ENCODE results near the gene ADAM15. TPM values are rescaled to one million over a fixed set of nuclear protein-coding genes. Genes with fewer than 3 reads are reported as not detected.

Gene ADAM15
- total RNA-seq, 1 donor from 2014 or later: 13.3 TPM

DNA sequence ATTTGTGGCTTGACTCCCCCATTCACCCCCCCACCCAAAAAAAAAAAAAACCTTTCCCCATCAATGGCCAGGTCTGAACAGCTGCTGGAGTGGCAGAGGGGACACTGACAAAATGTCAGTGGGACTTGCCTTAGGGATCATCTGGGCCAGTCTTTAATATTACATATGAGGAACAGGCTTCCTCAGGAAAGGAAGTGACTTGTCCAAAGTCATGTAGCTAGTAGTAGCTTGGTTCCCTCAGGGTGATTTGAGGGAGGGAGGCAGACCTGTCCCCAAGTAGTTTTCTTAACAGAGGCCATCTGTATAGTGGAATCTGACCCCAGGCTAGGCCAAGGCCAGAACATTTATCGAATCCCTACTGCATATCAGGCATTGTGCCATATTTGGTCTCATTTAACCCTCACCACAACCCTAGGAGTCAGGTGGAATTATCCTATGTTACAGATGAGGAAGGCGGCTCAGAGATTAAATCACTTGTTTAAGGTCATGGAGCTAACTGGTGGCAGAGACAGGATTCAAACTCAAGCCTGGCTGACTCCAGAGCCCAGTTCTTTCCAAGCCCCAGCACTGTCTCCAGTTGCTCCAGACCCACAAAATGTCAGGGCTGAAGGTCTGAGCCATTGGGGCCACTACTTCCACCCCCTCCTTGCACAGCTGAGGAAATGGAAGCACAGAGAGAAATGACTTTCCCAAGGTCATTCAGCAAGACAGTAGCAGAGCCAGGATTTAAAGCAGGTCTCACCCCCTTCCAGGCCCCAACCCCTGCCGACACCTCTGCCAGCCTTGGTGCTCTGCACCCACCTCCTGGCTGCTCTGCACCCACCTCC is 38.1 kb upstream of the ADAM15 start:
- DNase-seq: no peak

DNA sequence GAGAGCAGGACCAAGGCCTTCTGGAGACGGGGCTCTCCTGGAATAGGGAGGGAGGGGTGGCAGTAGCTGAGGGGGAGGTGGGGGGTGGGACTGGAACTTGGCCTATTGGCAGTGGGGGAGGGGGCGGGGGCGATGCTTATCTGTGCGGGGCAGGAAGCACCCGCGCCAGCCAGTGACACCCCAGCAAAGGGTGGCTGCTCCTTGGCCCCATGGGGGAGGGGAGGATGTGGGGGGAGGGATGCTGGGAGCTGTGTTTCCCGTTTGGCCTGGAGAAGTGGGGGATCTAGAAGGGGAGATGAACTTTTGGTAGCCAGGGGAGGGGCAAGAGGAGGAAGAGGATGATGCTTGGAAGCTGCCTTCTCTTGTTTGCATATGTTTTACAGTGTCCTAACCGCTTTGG is 37.5 kb upstream of the ADAM15 start:
- DNase-seq: no peak

DNA sequence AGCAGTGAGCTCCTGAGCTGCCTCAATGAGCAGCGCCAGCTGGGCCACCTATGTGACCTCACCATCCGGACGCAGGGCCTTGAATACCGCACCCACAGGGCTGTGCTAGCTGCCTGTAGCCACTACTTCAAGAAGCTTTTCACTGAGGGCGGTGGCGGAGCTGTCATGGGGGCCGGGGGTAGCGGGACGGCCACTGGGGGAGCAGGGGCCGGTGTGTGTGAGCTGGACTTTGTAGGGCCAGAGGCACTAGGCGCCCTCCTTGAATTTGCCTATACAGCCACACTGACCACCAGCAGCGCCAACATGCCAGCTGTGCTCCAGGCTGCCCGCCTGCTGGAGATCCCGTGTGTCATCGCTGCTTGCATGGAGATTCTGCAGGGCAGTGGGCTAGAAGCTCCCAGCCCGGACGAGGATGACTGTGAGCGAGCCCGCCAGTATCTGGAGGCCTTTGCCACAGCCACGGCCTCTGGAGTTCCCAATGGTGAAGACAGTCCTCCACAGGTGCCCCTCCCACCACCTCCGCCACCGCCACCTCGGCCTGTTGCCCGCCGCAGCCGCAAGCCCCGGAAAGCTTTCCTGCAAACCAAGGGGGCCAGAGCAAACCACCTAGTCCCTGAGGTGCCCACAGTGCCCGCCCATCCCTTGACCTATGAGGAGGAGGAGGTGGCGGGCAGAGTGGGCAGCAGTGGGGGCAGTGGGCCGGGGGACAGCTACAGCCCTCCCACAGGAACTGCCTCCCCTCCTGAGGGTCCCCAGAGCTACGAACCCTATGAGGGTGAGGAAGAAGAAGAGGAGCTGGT is 36.2 kb upstream of the ADAM15 start:
- DNase-seq: no peak

DNA sequence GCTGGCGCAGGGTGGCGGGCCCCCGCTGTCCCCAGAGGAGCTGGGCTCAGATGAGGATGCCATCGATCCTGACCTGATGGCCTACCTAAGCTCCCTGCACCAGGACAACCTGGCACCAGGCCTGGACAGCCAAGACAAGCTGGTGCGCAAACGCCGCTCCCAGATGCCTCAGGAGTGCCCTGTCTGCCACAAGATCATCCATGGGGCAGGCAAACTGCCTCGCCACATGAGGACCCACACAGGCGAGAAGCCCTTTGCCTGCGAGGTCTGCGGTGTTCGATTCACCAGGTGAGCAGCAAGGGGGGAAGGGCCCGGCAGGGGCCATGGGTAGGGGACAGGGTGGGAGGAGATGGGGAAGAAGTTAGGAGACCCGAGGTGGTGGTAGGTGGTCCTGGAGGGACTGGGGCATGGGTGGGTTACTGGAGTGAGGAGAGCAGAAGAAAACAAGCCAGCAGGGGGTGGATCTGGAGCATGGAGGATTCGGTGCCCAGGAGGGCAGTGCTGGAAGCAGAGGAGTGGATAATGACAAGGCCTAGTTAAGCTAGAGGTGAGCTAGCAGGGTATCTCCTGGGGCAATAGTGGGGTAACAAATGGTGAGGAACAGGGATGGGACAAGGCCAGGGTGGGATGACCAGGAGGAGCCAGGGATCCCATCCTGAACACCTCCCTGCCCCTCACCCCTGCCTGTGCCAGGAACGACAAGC is 35.4 kb upstream of the ADAM15 start:
- DNase-seq: no peak

DNA sequence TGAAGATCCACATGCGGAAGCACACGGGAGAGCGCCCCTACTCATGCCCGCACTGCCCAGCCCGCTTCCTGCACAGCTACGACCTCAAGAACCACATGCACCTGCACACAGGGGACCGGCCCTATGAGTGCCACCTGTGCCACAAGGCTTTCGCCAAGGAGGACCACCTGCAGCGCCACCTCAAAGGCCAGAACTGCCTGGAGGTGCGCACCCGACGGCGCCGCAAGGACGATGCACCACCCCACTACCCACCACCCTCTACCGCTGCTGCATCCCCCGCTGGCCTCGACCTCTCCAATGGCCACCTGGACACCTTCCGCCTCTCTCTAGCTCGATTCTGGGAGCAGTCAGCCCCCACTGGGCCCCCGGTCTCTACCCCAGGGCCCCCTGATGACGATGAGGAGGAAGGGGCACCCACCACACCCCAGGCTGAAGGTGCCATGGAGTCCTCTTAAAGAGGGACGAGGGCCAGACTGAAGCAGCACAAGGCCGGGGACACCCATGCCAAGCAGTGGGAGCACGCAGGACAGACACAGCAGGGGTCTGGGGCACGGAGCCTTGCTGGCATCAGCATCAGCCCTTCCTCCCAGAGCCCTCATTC is 34.8 kb upstream of the ADAM15 start:
- DNase-seq: no peak

DNA sequence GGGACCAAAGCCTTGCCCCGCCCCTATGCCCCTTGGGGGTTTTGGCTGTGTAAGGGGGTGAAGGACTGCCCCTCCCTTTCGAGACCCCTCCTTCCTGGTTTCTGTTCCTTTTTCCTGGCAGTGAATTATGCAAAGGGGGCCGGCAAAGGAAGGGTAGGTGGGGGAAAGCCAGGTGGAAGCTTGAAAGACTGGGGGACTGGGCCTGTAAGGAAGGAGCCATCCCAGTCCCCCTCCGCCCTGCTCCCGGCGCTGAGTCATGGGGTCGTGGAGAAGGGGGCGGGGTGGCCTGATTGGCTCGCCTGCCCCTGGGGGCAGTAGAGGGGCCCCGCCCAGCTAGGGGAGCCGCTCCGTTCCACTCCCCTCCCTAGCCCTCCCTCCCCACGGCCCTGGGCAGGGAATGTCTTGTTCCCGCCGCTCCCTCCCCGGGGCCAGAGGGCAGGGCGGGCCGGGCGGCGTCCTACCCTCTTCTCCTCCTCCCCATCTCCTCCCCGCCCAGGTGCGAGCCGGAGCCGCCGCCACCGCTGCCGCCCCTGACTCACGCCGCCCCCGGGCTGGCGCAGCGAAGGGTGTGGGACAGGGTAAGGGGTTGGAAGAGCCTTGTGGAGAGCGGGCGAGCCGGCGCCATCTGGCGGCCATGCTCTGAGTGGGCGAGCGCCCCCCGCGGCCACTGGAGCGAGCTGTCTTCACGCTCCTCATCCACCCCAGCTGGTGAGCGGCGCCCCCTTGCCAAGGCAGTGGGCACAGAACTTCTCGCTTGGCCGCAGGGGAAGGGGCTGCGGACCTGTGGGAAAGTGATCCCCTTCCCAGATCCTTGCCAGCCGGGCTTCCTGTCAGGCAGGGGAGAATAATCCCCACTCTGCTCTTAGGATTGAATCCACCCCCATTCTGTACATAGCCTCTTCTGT is 33.8 kb upstream of the ADAM15 start:
- DNase-seq: peak; percentile 74

DNA sequence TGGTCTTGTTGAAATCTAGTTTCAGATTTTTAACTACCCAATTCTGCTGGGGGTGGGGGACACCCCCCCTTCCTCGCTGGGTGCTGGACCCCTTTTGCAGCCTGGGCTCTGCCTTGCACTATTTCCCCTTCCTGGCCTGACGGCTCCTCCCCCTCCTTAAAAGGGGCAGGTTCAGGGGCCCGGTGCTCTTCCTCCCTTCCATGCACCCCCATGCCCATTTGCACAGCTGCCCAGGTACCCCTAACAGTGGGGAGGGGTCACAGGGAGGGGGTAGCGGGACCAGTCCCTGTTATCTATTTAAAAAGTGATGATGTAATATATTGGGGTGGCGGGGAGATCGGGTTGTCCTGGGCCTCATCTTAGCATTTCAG is 33.2 kb upstream of the ADAM15 start:
- no peak for DNase-seq

DNA sequence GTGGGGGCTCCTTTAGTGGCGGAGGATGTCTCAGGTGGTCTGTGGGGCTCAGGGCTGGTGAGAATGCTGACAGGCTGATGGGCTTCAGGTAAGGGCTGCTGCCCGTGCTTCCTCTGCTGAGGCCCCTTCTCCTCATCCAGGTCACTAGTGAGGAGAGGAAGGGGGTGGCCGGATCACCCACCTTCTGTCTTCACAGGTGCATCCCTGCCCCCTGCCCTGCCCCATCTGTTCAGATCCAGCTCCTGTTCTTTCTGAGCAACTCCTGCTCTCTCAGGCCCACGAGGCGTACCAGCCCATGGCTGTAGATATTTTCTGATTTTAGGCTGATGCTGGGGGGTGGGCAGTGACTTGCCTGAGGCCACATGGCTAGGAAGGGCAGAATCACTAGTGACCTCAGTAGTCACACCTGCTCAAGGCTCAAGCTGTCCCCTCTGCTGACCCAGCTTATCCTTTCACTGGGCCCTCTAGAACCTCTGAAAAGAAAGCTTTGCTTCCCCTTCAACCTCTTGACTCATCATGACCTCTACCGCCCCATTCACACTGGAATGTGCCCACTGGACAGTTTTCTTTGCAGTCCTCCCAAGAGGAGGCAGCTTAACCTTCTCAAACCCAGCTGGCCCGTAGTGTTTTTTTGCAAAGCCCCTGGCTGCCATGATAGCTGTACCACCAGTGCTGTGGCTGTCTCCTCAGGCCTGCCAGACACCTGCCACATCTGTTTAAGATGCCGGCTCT is 32.3 kb upstream of the ADAM15 start:
- DNase-seq: no peak

DNA sequence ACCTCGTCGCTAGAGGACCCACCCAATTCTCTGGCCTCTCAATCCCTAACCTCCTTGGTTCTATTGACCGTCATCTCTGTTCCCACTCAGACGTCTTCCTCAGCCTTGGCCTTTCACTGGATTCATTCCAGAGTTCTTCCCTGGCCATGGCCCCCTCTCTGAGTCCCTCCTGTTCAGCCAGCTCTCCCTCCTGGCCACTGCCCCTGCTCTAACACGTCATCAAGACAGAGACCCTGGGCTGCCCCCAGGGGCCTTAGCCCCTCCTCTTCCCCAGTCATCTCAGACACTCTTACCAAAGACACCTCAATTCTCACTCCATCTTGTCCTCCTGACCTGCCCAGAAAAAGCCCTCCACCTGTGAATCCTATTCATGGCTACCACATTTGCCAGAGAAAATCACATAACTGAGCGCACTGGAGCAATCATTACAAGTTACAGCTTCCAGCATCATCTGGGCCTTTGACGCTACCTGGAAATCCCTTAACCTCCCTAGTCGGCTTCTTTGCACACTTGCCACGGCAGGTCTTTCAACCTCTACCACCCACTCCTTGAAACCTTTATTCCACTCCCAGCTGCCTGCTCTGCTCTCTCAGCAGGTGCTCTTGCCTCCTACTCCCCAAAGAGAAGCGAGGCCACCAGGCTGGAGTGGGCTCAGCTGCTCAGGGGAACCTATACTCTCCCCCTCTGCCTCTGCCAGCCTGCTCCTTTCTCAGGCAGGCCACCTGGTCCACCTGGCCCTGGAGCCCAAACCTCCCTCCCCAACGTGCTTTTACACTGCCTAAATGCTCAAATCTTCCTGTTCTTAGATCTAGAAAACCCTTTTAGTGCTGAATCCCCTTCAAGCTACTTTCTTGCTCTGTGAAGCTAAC is 31.5 kb upstream of the ADAM15 start:
- no peak for DNase-seq

DNA sequence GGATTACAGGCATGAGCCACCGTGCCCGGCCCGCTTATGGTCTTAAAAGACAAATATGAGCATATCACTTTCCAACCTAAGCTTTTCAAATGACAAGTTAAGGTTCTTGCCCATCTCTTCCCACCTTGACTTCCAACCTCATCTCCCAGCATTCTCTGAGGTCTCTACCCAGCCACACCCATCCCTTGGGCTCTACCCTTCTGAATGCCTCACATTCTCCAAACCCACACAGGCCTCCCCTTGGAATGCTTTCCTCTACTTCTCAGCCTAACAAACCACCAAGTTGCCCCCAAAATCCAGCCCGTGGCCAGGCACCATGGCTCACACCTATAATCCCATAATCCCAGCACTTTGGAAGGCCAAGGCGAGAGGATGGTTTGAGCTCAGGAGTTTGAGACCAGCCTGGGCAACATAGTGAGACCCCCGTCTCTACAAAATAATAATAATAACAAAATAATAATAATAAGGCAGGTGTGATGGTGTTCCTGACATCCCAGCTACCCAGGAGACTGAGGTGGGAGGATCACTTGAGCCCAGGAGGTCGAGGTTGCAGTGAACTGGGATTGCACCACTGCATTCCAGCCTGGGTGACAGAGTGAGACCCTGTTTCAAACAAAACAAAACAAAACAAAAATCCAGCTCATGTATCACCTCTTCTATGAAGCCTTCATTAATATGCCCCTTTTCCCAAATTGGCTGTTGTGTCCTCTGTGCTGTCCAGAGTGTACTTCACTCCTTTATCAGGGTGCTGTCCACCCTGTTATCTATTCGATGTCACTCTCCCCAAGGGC is 28.8 kb upstream of the ADAM15 start:
- DNase-seq: no peak

DNA sequence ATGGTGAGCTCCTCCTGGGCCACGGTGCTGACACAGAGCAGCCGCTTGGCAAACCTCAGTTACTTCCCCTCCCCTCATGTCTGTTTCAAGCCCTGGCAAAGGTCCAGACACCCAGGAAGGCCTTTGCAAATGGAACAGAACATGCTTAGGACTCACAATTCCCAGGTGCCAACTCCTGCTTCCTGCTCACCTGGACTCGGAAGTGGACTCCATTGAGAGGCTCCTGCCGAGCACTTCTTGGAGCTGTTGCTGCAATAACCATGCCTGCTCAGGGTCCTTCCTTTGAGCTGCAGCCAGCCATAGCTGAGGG is 28.2 kb upstream of the ADAM15 start:
- no peak for DNase-seq

DNA sequence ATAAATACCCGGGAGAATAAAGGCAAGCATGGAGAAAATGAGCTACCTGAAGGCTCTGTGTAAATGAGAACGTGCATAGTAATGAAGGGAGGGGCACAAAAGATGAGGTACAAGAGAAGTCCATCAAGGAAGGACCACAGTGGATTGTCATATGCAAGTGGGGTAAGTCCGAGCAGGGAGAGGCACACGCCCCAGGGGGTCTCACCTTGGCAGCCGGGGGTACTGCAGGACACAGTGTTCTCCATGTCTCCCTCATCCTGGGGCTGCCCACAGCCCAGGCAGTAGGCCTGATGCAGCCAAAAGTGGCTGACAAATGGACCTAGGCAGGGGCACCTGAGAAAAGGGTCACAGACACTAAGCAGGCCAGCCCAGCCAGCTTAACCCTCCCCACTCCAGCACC is 27.5 kb upstream of the ADAM15 start:
- no peak for DNase-seq

DNA sequence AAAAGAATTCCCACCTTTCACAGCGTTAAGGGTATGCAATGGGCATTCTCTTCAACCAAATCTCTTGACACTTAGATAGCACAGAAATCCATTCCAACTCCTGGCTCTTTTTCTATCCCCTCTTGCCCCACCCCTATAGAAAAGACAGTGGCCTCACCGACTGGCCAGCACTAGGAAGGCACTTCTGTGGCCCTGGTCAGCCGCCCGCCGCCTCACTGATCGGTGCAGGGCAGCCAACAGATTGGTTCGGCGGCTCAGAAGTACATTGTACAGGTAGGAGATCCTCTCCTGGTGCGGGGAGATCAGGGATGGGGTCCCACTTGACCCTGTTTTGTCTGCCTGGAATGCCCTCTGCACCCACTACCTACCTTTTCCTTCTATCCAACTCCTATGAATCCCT is 26.8 kb upstream of the ADAM15 start:
- DNase-seq: no peak

DNA sequence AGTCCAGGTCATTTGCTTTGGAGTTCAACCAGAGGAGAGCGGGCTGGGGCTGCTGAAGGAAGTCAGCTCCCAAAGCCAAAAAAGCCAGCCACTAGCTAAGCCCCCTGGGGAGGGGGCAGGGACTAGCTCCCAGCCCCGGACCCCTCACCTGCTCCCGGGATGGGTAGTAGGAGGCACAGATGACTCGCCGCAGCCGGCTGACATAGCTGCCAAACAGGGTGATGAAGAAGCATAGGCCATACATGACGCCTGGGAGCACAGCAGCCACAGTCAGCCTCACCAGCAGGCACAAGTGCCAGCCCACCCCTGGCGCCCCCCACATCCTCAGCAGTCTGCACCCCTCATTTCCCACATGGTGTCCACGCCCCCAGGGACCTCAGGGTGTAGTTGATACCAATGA is 25.0 kb upstream of the ADAM15 start:
- DNase-seq: no peak

DNA sequence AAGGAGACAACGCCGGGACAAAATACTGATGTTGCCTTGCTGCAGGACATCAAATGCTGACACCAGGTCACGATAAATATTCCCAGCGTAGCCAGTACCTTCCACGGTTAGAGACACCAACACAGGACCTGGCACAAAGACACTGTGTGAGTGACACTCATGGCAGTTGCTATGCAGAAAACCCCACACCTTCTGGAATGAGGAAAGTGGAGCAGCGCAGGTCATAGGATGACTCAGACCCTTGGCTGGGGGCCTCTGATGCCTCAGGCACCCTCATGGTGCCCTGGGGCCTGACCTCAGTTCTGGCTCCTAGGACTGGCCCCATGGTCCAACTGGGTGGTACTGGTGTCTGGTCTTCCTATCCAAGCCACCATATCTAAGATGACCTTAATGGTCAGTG is 24.5 kb upstream of the ADAM15 start:
- DNase-seq: no peak

DNA sequence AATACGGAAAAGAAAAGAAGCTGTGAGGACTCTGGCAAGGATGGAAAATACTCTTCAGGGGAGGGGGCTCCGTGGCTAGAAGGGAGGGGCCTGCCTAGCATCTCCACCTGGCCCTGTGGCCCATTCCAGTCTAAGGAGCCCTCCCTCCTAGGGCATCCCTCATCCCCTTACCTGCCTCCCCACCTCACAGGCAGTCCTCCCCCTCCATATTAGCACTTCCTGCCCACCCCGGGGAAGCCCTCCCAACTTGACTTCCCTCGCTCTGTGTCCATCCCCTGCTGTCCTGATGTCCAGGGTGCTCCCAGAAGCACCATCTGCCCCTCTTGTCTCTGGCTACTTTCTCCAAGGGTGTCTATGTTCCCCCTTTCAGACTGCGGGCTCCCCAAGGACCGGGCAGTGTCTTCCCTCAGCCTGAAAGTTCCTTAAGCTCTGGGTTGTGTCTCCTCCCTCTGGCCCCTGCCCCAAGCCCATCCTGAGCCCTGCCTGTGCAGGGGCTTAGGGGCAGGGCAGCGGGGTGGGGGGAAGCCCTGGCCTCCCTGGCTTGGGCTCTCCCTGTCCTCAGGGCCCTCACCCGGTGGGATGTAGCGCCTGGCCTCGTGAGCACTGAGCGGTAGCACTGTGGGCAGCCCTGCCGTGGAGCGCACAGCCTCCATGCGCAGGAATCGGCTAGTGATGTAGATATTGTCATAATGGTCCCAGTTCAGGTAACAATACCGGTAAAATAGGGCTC is 21.4 kb upstream of the ADAM15 start:
- DNase-seq: no peak

DNA sequence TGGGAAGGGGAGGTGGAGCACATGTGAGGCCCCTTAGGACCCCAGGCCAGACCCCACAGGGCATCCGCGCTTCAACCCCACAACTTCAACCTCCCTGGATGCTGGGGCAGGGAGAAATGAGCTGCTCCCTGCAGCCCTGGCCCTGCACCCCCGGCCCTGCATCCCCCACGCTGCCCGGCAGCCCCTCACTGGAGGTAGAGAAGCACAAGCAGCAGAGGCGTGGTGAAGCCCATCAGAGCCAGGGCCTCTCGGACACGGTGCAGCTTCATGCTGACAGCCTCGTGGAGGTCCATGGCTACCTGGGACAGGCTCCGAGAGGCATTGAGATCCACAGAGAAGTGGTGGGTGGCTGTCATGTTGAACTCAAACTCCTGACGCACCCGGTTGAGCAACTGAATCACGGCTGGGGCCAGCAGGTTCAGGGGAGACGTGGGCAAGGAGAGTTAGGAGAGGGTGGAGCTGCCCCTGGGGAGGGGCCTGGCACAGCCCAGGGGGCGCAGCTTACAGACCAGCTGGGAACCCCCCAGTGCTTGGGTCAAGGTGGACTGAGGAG is 20.8 kb upstream of the ADAM15 start:
- DNase-seq: no peak

DNA sequence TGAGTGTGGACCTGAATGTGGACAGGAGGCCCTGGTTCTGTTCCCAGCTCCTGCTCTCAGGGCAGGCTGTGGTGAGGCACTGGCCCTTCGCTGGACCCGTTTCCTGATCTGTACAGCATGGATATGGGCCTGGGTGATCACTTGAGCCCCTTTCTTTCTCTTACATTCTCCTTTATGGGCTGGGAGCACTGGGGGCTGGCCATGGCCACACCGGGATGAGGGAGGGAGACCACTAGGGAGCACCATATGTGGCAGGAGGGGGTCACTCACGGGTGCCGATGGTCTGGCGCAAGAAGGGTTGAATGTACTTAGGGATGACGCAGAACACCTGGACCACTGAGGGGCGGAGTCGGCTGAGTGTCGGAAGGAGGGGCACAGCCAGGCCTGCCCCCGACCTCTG is 20.2 kb upstream of the ADAM15 start:
- no peak for DNase-seq

Data from occipital lobe (tissue), 2 donors.